Measurements from ENCODE around the gene DSE.

The DSE gene

DNA sequence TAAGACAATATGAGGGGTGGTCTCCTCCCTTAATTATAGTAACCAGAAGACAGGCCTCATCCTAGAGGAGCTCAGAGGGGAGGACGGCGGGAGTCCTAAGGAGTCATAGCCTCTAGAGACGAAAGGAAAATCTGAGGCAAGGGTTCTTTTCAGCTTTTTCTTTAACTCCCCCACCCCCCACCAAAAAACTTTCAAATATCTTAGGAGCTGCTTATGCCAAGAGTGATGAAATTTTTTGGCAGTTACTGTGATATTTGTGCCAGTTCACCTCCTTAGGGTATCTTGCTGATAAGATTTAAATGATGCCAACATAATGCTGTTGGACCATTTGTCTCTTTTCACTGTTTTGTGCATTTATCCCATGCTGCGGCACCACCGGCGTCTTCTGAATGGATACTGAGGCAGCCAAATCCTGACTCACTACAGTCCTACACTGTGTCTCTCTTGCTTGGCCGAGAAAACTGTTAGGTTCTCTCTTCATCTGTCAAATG, 44.5 kb upstream of the DSE start:
- Histone ChIP-seq H4K20me1 (ENCODE audit: insufficient read depth, low read length) (no peaks in the 10 kb centered on the region), H3K27ac (ENCODE audit: low read length) (no peak overlapping the region), H2AFZ (ENCODE audit: low read depth, low read length) (no peak overlapping the region), H3K4me1 (ENCODE audit: insufficient read depth, low read length) (no peaks in the 10 kb centered on the region), H3K27me3 (ENCODE audit: insufficient read depth, low read length, poor library complexity) (no peaks in the 10 kb centered on the region), H3K9ac (ENCODE audit: low read depth, low read length) (no peak overlapping the region), H3K9me3 (ENCODE audit: insufficient read depth, low read length, severe bottlenecking) (no peaks in the 10 kb centered on the region), H3K4me2 (ENCODE audit: insufficient read depth, low read length) (no peak overlapping the region), H3K79me2 (ENCODE audit: insufficient read depth, low read length) (no peaks in the 10 kb centered on the region), H3K36me3 (ENCODE audit: insufficient read depth, low read length) (no peaks in the 10 kb centered on the region), H3K4me3 (ENCODE audit: low read depth in 1 of 2, low read length in 2 of 2) (no peak overlapping the region)
- DNase-seq = no peak
- no peak for ATAC-seq (ENCODE audit: insufficient read depth, low read depth)
- TF ChIP-seq, protein P1, sequence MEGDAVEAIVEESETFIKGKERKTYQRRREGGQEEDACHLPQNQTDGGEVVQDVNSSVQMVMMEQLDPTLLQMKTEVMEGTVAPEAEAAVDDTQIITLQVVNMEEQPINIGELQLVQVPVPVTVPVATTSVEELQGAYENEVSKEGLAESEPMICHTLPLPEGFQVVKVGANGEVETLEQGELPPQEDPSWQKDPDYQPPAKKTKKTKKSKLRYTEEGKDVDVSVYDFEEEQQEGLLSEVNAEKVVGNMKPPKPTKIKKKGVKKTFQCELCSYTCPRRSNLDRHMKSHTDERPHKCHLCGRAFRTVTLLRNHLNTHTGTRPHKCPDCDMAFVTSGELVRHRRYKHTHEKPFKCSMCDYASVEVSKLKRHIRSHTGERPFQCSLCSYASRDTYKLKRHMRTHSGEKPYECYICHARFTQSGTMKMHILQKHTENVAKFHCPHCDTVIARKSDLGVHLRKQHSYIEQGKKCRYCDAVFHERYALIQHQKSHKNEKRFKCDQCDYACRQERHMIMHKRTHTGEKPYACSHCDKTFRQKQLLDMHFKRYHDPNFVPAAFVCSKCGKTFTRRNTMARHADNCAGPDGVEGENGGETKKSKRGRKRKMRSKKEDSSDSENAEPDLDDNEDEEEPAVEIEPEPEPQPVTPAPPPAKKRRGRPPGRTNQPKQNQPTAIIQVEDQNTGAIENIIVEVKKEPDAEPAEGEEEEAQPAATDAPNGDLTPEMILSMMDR (IDR thresholded peaks at IDR 0.05; ENCODE audit: borderline replicate concordance, extremely low read depth, low read length, poor library complexity, severe bottlenecking) = no peak
- TF ChIP-seq EZH2 (IDR thresholded peaks at IDR 0.05; ENCODE audit: borderline replicate concordance, low read depth, low read length, severe bottlenecking) = no peak

DNA sequence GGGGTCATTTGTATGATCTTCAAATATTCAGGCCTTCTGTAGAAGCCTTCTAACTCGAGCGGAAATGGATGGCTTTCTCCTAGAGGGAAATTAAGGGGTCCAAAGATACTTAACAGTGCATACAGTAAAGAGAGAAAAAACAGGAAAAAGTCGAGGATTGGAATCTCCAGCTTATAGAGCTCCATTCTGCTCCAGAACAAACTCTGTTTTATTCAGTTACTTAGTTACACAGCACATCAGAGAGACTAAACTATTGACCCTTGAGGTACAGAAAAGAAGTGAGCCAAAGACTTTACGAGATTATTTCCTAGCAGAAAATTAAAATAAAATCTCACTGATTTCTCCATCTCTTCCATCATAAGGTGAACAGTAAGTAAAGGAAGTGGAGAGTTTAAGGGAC, 43.8 kb upstream of the DSE start:
- Histone ChIP-seq H3K9ac (ENCODE audit: low read depth, low read length) (no peak overlapping the region), H3K4me1 (ENCODE audit: insufficient read depth, low read length) (no peaks in the 10 kb centered on the region), H3K36me3 (ENCODE audit: insufficient read depth, low read length) (no peaks in the 10 kb centered on the region), H3K27me3 (ENCODE audit: insufficient read depth, low read length, poor library complexity) (no peaks in the 10 kb centered on the region), H3K79me2 (ENCODE audit: insufficient read depth, low read length) (no peaks in the 10 kb centered on the region), H3K9me3 (ENCODE audit: insufficient read depth, low read length, severe bottlenecking) (no peaks in the 10 kb centered on the region), H3K4me2 (ENCODE audit: insufficient read depth, low read length) (no peak overlapping the region), H3K27ac (ENCODE audit: low read length) (no peak overlapping the region), H3K4me3 (ENCODE audit: low read depth in 1 of 2, low read length in 2 of 2) (no peak overlapping the region), H4K20me1 (ENCODE audit: insufficient read depth, low read length) (no peaks in the 10 kb centered on the region), H2AFZ (ENCODE audit: low read depth, low read length) (no peak overlapping the region)
- no peak for TF ChIP-seq EZH2 (IDR thresholded peaks at IDR 0.05; ENCODE audit: borderline replicate concordance, low read depth, low read length, severe bottlenecking)
- TF ChIP-seq, protein P1 (IDR thresholded peaks at IDR 0.05; ENCODE audit: borderline replicate concordance, extremely low read depth, low read length, poor library complexity, severe bottlenecking) = no peak
- DNase-seq = no peak
- ATAC-seq (ENCODE audit: insufficient read depth, low read depth) = no peak

DNA sequence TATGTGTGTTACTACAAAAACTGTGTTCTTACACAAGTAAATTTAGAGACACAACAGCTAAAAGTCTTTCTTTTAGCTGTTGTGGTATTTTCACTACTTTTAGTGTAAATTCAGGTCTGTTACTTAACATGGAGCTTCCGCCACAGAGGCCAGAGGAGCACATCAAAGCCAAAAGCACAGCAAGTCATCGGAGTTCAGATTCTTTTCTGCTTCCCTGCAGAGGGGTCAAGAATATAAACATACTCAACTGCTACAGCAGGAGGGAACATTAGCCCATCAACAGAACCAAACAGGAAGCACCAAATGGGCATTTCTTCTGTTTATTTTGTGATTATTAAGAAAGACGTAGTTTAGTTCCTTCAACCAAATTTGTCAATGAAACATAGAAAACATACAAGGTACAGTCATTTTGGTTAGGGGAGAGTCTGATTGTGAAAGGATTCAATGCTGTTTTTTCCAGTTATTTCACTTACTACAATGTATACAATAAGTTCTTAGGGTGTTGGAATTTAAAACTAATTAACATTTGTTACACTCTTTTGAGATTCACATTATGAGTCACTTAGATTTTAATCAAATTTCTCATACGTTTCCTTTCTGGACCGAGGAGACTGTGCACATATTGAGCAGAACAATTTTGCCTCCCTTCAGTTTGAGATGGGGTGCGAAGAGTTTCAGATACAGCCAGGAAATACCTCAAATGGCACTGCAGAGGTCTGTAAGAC, 42.8 kb upstream of the DSE start:
- H3K4me1 ChIP-seq (ENCODE audit: insufficient read depth, low read length) = no peaks in the 10 kb centered on the region
- H3K9me3 ChIP-seq (ENCODE audit: insufficient read depth, low read length, severe bottlenecking) = no peaks in the 10 kb centered on the region
- TF ChIP-seq, protein P1 (IDR thresholded peaks at IDR 0.05; ENCODE audit: borderline replicate concordance, extremely low read depth, low read length, poor library complexity, severe bottlenecking) = no peak
- no peak for TF ChIP-seq EZH2 (IDR thresholded peaks at IDR 0.05; ENCODE audit: borderline replicate concordance, low read depth, low read length, severe bottlenecking)
- ATAC-seq (ENCODE audit: insufficient read depth, low read depth) (no peak), DNase-seq (no peak)
- no peaks in the 10 kb centered on the region for H3K79me2 ChIP-seq (ENCODE audit: insufficient read depth, low read length)
- no peak overlapping the region for H3K27ac ChIP-seq (ENCODE audit: low read length)
- no peaks in the 10 kb centered on the region for H3K36me3 ChIP-seq (ENCODE audit: insufficient read depth, low read length)
- H3K4me3 ChIP-seq (ENCODE audit: low read depth in 1 of 2, low read length in 2 of 2) = no peak overlapping the region
- H2AFZ ChIP-seq (ENCODE audit: low read depth, low read length) = no peak overlapping the region
- no peak overlapping the region for H3K4me2 ChIP-seq (ENCODE audit: insufficient read depth, low read length)
- H3K27me3 ChIP-seq (ENCODE audit: insufficient read depth, low read length, poor library complexity) = no peaks in the 10 kb centered on the region
- H3K9ac ChIP-seq (ENCODE audit: low read depth, low read length) = no peak overlapping the region
- H4K20me1 ChIP-seq (ENCODE audit: insufficient read depth, low read length) = no peaks in the 10 kb centered on the region
